Upper lobe of left lung (tissue), 4 donors: ENCODE data around the gene FNIP1.

ENCODE experiments used
- EP300 ChIP-seq, 4 donors: sonication (generic); formaldehyde crosslinking; IDR thresholded peaks; one replicate each; pipeline ENCODE4 v1.5.1; 2017; ENCODE audit warnings: antibody characterized with exemption in 4 of 4, control low read depth in 2 of 4
- POLR2A ChIP-seq, 4 donors: fragments of 450-650 bp; IDR thresholded peaks; one replicate each; pipeline ENCODE4 v1.5.1; 2016 to 2017; ENCODE audit warnings: antibody characterized with exemption in 4 of 4, mild to moderate bottlenecking in 2 of 4

GRCh38 chr5:131756942-131757341, 39.9 kb downstream of the FNIP1 start:
- TF ChIP-seq EP300 (IDR thresholded peaks at IDR 0.05) (no peak), POLR2A (IDR thresholded peaks at IDR 0.05) (no peak)
